Measurements from ENCODE around the gene KDM4C. TPM values are rescaled to one million over a fixed set of nuclear protein-coding genes. Genes with fewer than 3 reads are reported as not detected.

Gene KDM4C
- total and polyA plus RNA-seq, 2 donors (not counting 1 experiment from before 2014, with no cell fraction given), result 13.0 to 39.0 TPM

DNA sequence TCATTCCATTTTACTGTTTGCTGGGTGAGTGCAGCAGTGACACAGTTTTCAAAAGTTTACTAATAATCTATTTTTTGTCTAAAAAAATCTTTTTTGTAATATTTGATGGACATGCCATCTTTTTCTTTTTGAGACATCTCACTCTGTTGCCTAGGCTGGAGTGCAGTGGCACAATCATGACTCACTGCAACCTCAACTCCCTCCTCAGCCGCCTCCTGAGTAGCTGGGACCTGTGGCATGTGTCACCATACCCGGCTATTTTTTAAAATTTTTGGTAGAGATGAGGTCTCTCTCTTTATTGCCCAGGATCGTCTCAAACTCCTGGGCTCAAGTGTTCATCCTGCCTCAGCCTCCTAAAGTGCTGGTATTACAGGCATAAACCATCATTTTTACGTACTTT lies 86.0 kb downstream of the KDM4C start:
- Histone ChIP-seq H3K9ac (ENCODE audit: insufficient read depth, low read length) (no peak overlapping the region), H3K4me2 (ENCODE audit: extremely low read depth, insufficient read depth, low read length) (no peak overlapping the region)
- TF ChIP-seq, protein P1, sequence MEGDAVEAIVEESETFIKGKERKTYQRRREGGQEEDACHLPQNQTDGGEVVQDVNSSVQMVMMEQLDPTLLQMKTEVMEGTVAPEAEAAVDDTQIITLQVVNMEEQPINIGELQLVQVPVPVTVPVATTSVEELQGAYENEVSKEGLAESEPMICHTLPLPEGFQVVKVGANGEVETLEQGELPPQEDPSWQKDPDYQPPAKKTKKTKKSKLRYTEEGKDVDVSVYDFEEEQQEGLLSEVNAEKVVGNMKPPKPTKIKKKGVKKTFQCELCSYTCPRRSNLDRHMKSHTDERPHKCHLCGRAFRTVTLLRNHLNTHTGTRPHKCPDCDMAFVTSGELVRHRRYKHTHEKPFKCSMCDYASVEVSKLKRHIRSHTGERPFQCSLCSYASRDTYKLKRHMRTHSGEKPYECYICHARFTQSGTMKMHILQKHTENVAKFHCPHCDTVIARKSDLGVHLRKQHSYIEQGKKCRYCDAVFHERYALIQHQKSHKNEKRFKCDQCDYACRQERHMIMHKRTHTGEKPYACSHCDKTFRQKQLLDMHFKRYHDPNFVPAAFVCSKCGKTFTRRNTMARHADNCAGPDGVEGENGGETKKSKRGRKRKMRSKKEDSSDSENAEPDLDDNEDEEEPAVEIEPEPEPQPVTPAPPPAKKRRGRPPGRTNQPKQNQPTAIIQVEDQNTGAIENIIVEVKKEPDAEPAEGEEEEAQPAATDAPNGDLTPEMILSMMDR (conservative IDR thresholded peaks at IDR 0.05 in 1 of 2, IDR thresholded peaks at IDR 0.05 in 1 of 2; ENCODE audit: low read depth in 1 of 2, low read length in 2 of 2), result no peak
- no peak for TF ChIP-seq EZH2 (IDR thresholded peaks at IDR 0.05; ENCODE audit: low read length, missing control alignments)

DNA sequence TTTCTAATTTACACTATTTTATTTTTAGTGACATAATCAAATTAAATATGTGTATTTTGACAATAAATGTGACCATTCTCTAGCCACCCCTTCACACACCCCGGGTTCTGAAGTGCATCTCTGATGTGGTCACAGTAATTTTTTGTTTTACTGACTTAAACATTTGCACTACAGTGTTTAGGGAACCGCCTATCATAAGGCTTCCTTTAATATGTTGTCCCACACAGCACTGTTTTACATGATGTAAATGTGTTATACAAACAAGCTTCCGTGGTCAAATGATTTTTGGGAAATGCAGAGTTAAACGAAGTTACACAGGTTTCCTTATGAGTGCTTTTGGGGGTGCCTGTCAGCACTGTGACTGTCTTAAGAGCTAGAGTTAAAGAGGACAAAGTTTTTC lies 86.5 kb downstream of the KDM4C start:
- no peaks in the 10 kb centered on the region for H4K20me1 ChIP-seq (ENCODE audit: control insufficient read depth, extremely low read depth, insufficient read depth, low read length)
- no peak overlapping the region for H3K4me3 ChIP-seq (replicated peaks in 1 of 4; ENCODE audit: control extremely low read depth in 1 of 4, insufficient read depth in 1 of 4, low read depth in 3 of 4, low read length in 4 of 4)
- DNase-seq (ENCODE audit: low read depth in 2 of 2), result no peak
- no peak overlapping the region for H3K27ac ChIP-seq (ENCODE audit: insufficient read depth, low read length)
- no peaks in the 10 kb centered on the region for H3K79me2 ChIP-seq (ENCODE audit: control insufficient read depth, insufficient read depth, low read length)
- no peaks in the 10 kb centered on the region for H3K9me3 ChIP-seq (ENCODE audit: control insufficient read depth, insufficient read depth, low read depth, low read length)
- no peak overlapping the region for H3K9ac ChIP-seq (ENCODE audit: insufficient read depth, low read length)
- no peaks in the 10 kb centered on the region for H3K4me1 ChIP-seq (ENCODE audit: control insufficient read depth, extremely low read depth, insufficient read depth, low read length)
- no peaks in the 10 kb centered on the region for H3K36me3 ChIP-seq (ENCODE audit: control insufficient read depth, insufficient read depth, low read length)
- TF ChIP-seq EZH2 (IDR thresholded peaks at IDR 0.05; ENCODE audit: low read length, missing control alignments), result no peak
- TF ChIP-seq, protein P1 (conservative IDR thresholded peaks at IDR 0.05 in 1 of 2, IDR thresholded peaks at IDR 0.05 in 1 of 2; ENCODE audit: low read depth in 1 of 2, low read length in 2 of 2), result no peak
- no peak overlapping the region for H3K4me2 ChIP-seq (ENCODE audit: extremely low read depth, insufficient read depth, low read length)
- no peak overlapping the region for H2AFZ ChIP-seq (ENCODE audit: low read length)
- no peaks in the 10 kb centered on the region for H3K27me3 ChIP-seq (ENCODE audit: control insufficient read depth, insufficient read depth, low read length)

More for the DNA sequence above, 86.0 kb downstream of the KDM4C start:
- no peak for DNase-seq (ENCODE audit: low read depth in 2 of 2)
- no peaks in the 10 kb centered on the region for H3K9me3 ChIP-seq (ENCODE audit: control insufficient read depth, insufficient read depth, low read depth, low read length)
- H3K27ac ChIP-seq (ENCODE audit: insufficient read depth, low read length), result no peak overlapping the region
- H3K4me3 ChIP-seq (replicated peaks in 1 of 4; ENCODE audit: control extremely low read depth in 1 of 4, insufficient read depth in 1 of 4, low read depth in 3 of 4, low read length in 4 of 4), result no peak overlapping the region
- H3K27me3 ChIP-seq (ENCODE audit: control insufficient read depth, insufficient read depth, low read length), result no peaks in the 10 kb centered on the region
- no peaks in the 10 kb centered on the region for H4K20me1 ChIP-seq (ENCODE audit: control insufficient read depth, extremely low read depth, insufficient read depth, low read length)
- H3K4me1 ChIP-seq (ENCODE audit: control insufficient read depth, extremely low read depth, insufficient read depth, low read length), result no peaks in the 10 kb centered on the region
- H3K36me3 ChIP-seq (ENCODE audit: control insufficient read depth, insufficient read depth, low read length), result no peaks in the 10 kb centered on the region
- no peaks in the 10 kb centered on the region for H3K79me2 ChIP-seq (ENCODE audit: control insufficient read depth, insufficient read depth, low read length)
- no peak overlapping the region for H2AFZ ChIP-seq (ENCODE audit: low read length)

DNA sequence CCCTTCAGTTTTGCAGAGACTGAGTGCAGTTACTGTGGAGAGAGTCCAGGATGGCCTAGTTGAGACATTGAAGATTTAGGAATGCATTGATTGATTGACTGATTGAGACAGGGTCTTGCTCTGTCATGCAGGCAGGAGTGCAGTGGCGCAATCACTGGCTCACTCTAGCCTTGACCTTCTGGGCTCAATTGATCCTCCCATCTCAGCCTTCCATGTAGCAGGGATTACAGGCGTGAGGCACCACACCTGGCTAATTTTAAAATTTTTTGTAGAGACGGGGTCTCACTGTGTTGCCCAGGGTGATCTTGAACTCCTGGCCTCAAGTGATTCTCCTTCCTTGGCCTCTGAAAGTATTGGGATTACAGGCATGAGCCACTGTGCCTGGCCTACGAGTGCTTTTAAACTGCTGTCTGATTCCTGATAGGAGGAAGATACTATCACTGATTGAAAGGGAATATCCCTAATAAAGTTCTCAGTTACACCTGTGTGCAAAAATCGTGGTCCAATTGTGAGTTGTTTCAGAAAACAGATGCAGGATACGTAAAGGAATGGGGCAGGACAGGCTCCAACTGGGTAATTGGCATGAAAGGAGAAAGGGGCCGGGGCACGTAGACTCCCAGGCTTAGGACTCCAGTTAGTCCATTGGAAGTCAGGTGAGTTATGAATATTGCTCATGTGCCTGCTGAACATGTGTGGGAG lies 87.5 kb downstream of the KDM4C start:
- Histone ChIP-seq H4K20me1 (ENCODE audit: control insufficient read depth, extremely low read depth, insufficient read depth, low read length) (no peaks in the 10 kb centered on the region), H3K36me3 (ENCODE audit: control insufficient read depth, insufficient read depth, low read length) (no peaks in the 10 kb centered on the region), H3K9ac (ENCODE audit: insufficient read depth, low read length) (no peak overlapping the region), H3K27me3 (ENCODE audit: control insufficient read depth, insufficient read depth, low read length) (no peaks in the 10 kb centered on the region), H3K4me3 (replicated peaks in 1 of 4; ENCODE audit: control extremely low read depth in 1 of 4, insufficient read depth in 1 of 4, low read depth in 3 of 4, low read length in 4 of 4) (no peak overlapping the region), H2AFZ (ENCODE audit: low read length) (no peak overlapping the region), H3K9me3 (ENCODE audit: control insufficient read depth, insufficient read depth, low read depth, low read length) (no peaks in the 10 kb centered on the region), H3K4me2 (ENCODE audit: extremely low read depth, insufficient read depth, low read length) (no peak overlapping the region), H3K27ac (ENCODE audit: insufficient read depth, low read length) (no peak overlapping the region), H3K4me1 (ENCODE audit: control insufficient read depth, extremely low read depth, insufficient read depth, low read length) (no peaks in the 10 kb centered on the region), H3K79me2 (ENCODE audit: control insufficient read depth, insufficient read depth, low read length) (no peaks in the 10 kb centered on the region)
- no peak for TF ChIP-seq EZH2 (IDR thresholded peaks at IDR 0.05; ENCODE audit: low read length, missing control alignments)
- TF ChIP-seq, protein P1 (conservative IDR thresholded peaks at IDR 0.05 in 1 of 2, IDR thresholded peaks at IDR 0.05 in 1 of 2; ENCODE audit: low read depth in 1 of 2, low read length in 2 of 2), result no peak
- no peak for DNase-seq (ENCODE audit: low read depth in 2 of 2)
